ENCODE data around the gene ZMIZ1.

ZMIZ1 gene

GRCh38 chr10:79137826-79138225 is 69.1 kb downstream of the ZMIZ1 start:
- WGBS (ENCODE audit: insufficient coverage), result 0% methylated on average over 11 of the region's 13 CpGs
- peak overlapping the region; percentile 85 to 90 for H3K27ac ChIP-seq (ENCODE audit: insufficient read depth in 1 of 2, low read depth in 1 of 2, low read length in 2 of 2, poor library complexity in 1 of 2, severe bottlenecking in 2 of 2)
- peaks cover 21 to 100% (median 99%) of the 10 kb centered on the region in 4 experiments for H3K4me1 ChIP-seq (ENCODE audit: control extremely low read depth in 1 of 4, control insufficient read depth in 4 of 4, insufficient read depth in 4 of 4, low read length in 3 of 4)
- DNase-seq, result peak; percentile 86 to 98 (median 97)
- peaks cover 4 to 60% (median 29%) of the 10 kb centered on the region in 4 experiments for H3K36me3 ChIP-seq (ENCODE audit: control insufficient read depth in 4 of 4, insufficient read depth in 4 of 4, low read length in 3 of 4)
- H3K27me3 ChIP-seq (replicated peaks in 2 of 5; ENCODE audit: control insufficient read depth in 4 of 5, insufficient read depth in 5 of 5, low read length in 4 of 5), result no peaks in the 10 kb centered on the region
- peak overlapping the region in 4 of 7 experiments; percentile 50 to 68 (median 58) for H3K4me3 ChIP-seq (ENCODE audit: control insufficient read depth in 1 of 7, extremely low read depth in 1 of 7, insufficient read depth in 4 of 7, low read depth in 2 of 7, low read length in 6 of 7)
- H3K9me3 ChIP-seq (ENCODE audit: control extremely low read depth in 1 of 5, control insufficient read depth in 4 of 5, insufficient read depth in 2 of 5, low read depth in 1 of 5, low read length in 4 of 5), result no peaks in the 10 kb centered on the region
- CTCF ChIA-PET, result interaction anchor here (1.0 to 42.3 kb wide), 7 partner anchors 10 to 58 kb away, joined by 3 to 517 read pairs (median 9); no protein-coding TSS in a partner anchor
- POLR2A ChIA-PET, result interaction anchor here (0.6 to 4.7 kb wide), 11 partner anchors 9 to 148 kb away, joined by 3 to 33 read pairs (median 5); no protein-coding TSS in a partner anchor

- peaks cover 4 to 63% (median 29%) of the 10 kb centered on the region in 4 experiments for H3K36me3 ChIP-seq (ENCODE audit: control insufficient read depth in 4 of 4, insufficient read depth in 4 of 4, low read length in 3 of 4)
- peak overlapping the region in 3 of 7 experiments; percentile 42 to 47 (median 43) for H3K4me3 ChIP-seq (ENCODE audit: control insufficient read depth in 1 of 7, extremely low read depth in 1 of 7, insufficient read depth in 4 of 7, low read depth in 2 of 7, low read length in 6 of 7)
- ChIA-PET CTCF (interaction anchor here (0.8 to 42.3 kb wide), 11 partner anchors 10 to 64 kb away, joined by 3 to 517 read pairs (median 6); no protein-coding TSS in a partner anchor), POLR2A (interaction anchor here (0.8 to 4.7 kb wide), 4 partner anchors 12 to 147 kb away, joined by 3 to 33 read pairs (median 4); no protein-coding TSS in a partner anchor)
- peak overlapping the region; percentile 80 to 90 for H3K27ac ChIP-seq (ENCODE audit: insufficient read depth in 1 of 2, low read depth in 1 of 2, low read length in 2 of 2, poor library complexity in 1 of 2, severe bottlenecking in 2 of 2)
- no peaks in the 10 kb centered on the region for H3K9me3 ChIP-seq (ENCODE audit: control extremely low read depth in 1 of 5, control insufficient read depth in 4 of 5, insufficient read depth in 2 of 5, low read depth in 1 of 5, low read length in 4 of 5)
- no peaks in the 10 kb centered on the region for H3K27me3 ChIP-seq (replicated peaks in 2 of 5; ENCODE audit: control insufficient read depth in 4 of 5, insufficient read depth in 5 of 5, low read length in 4 of 5)
- no peak for DNase-seq
- 65% methylated on average over 4 of the region's 5 CpGs for WGBS (ENCODE audit: insufficient coverage)
- peaks cover 21 to 100% (median 99%) of the 10 kb centered on the region in 4 experiments for H3K4me1 ChIP-seq (ENCODE audit: control extremely low read depth in 1 of 4, control insufficient read depth in 4 of 4, insufficient read depth in 4 of 4, low read length in 3 of 4)
Observed at GRCh38 chr10:79138449-79139123, 69.8 kb downstream of the ZMIZ1 start.

GRCh38 chr10:79139124-79139835 is 70.5 kb downstream of the ZMIZ1 start:
- Histone ChIP-seq H3K4me3 (ENCODE audit: control insufficient read depth in 1 of 7, extremely low read depth in 1 of 7, insufficient read depth in 4 of 7, low read depth in 2 of 7, low read length in 6 of 7) (peak overlapping the region in 4 of 7 experiments; percentile 16 to 47 (median 42)), H3K4me1 (ENCODE audit: control extremely low read depth in 1 of 4, control insufficient read depth in 4 of 4, insufficient read depth in 4 of 4, low read length in 3 of 4) (peaks cover 24 to 100% (median 99%) of the 10 kb centered on the region in 4 experiments), H3K27ac (ENCODE audit: insufficient read depth in 1 of 2, low read depth in 1 of 2, low read length in 2 of 2, poor library complexity in 1 of 2, severe bottlenecking in 2 of 2) (peak overlapping the region; percentile 79 to 90), H3K36me3 (ENCODE audit: control insufficient read depth in 4 of 4, insufficient read depth in 4 of 4, low read length in 3 of 4) (peaks cover 4 to 67% (median 36%) of the 10 kb centered on the region in 4 experiments), H3K27me3 (replicated peaks in 2 of 5; ENCODE audit: control insufficient read depth in 4 of 5, insufficient read depth in 5 of 5, low read length in 4 of 5) (no peaks in the 10 kb centered on the region), H3K9me3 (ENCODE audit: control extremely low read depth in 1 of 5, control insufficient read depth in 4 of 5, insufficient read depth in 2 of 5, low read depth in 1 of 5, low read length in 4 of 5) (no peaks in the 10 kb centered on the region)
- peak in 2 of 3 donors; percentile 55 to 62 for DNase-seq
- WGBS (ENCODE audit: insufficient coverage), result 2% methylated on average over 16 of the region's 26 CpGs
- CTCF ChIA-PET, result interaction anchor here (0.8 to 42.3 kb wide), 13 partner anchors 9 to 65 kb away, joined by 3 to 517 read pairs (median 5); no protein-coding TSS in a partner anchor
- POLR2A ChIA-PET, result interaction anchor here (0.8 to 4.7 kb wide), 3 partner anchors 11 to 40 kb away, joined by 3 to 33 read pairs (median 3); no protein-coding TSS in a partner anchor

GRCh38 chr10:79140085-79140793 is 71.5 kb downstream of the ZMIZ1 start:
- peak overlapping the region; percentile 79 to 90 for H3K27ac ChIP-seq (ENCODE audit: insufficient read depth in 1 of 2, low read depth in 1 of 2, low read length in 2 of 2, poor library complexity in 1 of 2, severe bottlenecking in 2 of 2)
- DNase-seq, result peak in 2 of 3 donors; percentile 51 to 58
- ChIA-PET CTCF (interaction anchor here (0.8 to 42.3 kb wide), 8 partner anchors 8 to 61 kb away, joined by 3 to 517 read pairs (median 10); no protein-coding TSS in a partner anchor), POLR2A (interaction anchor here (4.7 kb wide), 1 partner anchor 39 kb away, joined by 33 read pairs; no protein-coding TSS in a partner anchor)
- no peaks in the 10 kb centered on the region for H3K27me3 ChIP-seq (replicated peaks in 2 of 5; ENCODE audit: control insufficient read depth in 4 of 5, insufficient read depth in 5 of 5, low read length in 4 of 5)
- no peaks in the 10 kb centered on the region for H3K9me3 ChIP-seq (ENCODE audit: control extremely low read depth in 1 of 5, control insufficient read depth in 4 of 5, insufficient read depth in 2 of 5, low read depth in 1 of 5, low read length in 4 of 5)
- H3K4me3 ChIP-seq (ENCODE audit: control insufficient read depth in 1 of 7, extremely low read depth in 1 of 7, insufficient read depth in 4 of 7, low read depth in 2 of 7, low read length in 6 of 7), result peak overlapping the region in 1 of 7 experiments; percentile 16
- peaks cover 4 to 65% (median 38%) of the 10 kb centered on the region in 4 experiments for H3K36me3 ChIP-seq (ENCODE audit: control insufficient read depth in 4 of 4, insufficient read depth in 4 of 4, low read length in 3 of 4)
- 53% methylated on average over 6 of the region's 7 CpGs for WGBS (ENCODE audit: insufficient coverage)
- peaks cover 28 to 100% (median 100%) of the 10 kb centered on the region in 4 experiments for H3K4me1 ChIP-seq (ENCODE audit: control extremely low read depth in 1 of 4, control insufficient read depth in 4 of 4, insufficient read depth in 4 of 4, low read length in 3 of 4)

- Histone ChIP-seq H3K27me3 (replicated peaks in 2 of 5; ENCODE audit: control insufficient read depth in 4 of 5, insufficient read depth in 5 of 5, low read length in 4 of 5) (no peaks in the 10 kb centered on the region), H3K36me3 (ENCODE audit: control insufficient read depth in 4 of 4, insufficient read depth in 4 of 4, low read length in 3 of 4) (peaks cover 4 to 63% (median 37%) of the 10 kb centered on the region in 4 experiments), H3K4me3 (ENCODE audit: control insufficient read depth in 1 of 7, extremely low read depth in 1 of 7, insufficient read depth in 4 of 7, low read depth in 2 of 7, low read length in 6 of 7) (peak overlapping the region in 1 of 7 experiments; percentile 25), H3K27ac (ENCODE audit: insufficient read depth in 1 of 2, low read depth in 1 of 2, low read length in 2 of 2, poor library complexity in 1 of 2, severe bottlenecking in 2 of 2) (no peak overlapping the region), H3K4me1 (ENCODE audit: control extremely low read depth in 1 of 4, control insufficient read depth in 4 of 4, insufficient read depth in 4 of 4, low read length in 3 of 4) (peaks cover 30 to 100% (median 100%) of the 10 kb centered on the region in 4 experiments), H3K9me3 (ENCODE audit: control extremely low read depth in 1 of 5, control insufficient read depth in 4 of 5, insufficient read depth in 2 of 5, low read depth in 1 of 5, low read length in 4 of 5) (no peaks in the 10 kb centered on the region)
- 93% methylated on average over 15 of the region's 15 CpGs for WGBS (ENCODE audit: insufficient coverage)
- ChIA-PET CTCF (interaction anchor here (1.2 to 42.3 kb wide), 4 partner anchors 14 to 54 kb away, joined by 3 to 517 read pairs (median 8); no protein-coding TSS in a partner anchor), POLR2A (no interaction called here)
- no peak for DNase-seq
Observed at GRCh38 chr10:79140855-79141254, 72.1 kb downstream of the ZMIZ1 start.

- Histone ChIP-seq H3K4me3 (ENCODE audit: control insufficient read depth in 1 of 7, extremely low read depth in 1 of 7, insufficient read depth in 4 of 7, low read depth in 2 of 7, low read length in 6 of 7) (no peak overlapping the region), H3K4me1 (ENCODE audit: control extremely low read depth in 1 of 4, control insufficient read depth in 4 of 4, insufficient read depth in 4 of 4, low read length in 3 of 4) (peaks cover 25 to 100% (median 100%) of the 10 kb centered on the region in 4 experiments), H3K36me3 (ENCODE audit: control insufficient read depth in 4 of 4, insufficient read depth in 4 of 4, low read length in 3 of 4) (peaks cover 4 to 71% (median 37%) of the 10 kb centered on the region in 4 experiments), H3K27me3 (replicated peaks in 2 of 5; ENCODE audit: control insufficient read depth in 4 of 5, insufficient read depth in 5 of 5, low read length in 4 of 5) (no peaks in the 10 kb centered on the region), H3K27ac (ENCODE audit: insufficient read depth in 1 of 2, low read depth in 1 of 2, low read length in 2 of 2, poor library complexity in 1 of 2, severe bottlenecking in 2 of 2) (peak overlapping the region; percentile 21 to 63), H3K9me3 (ENCODE audit: control extremely low read depth in 1 of 5, control insufficient read depth in 4 of 5, insufficient read depth in 2 of 5, low read depth in 1 of 5, low read length in 4 of 5) (no peaks in the 10 kb centered on the region)
- ChIA-PET POLR2A (no interaction called here), CTCF (interaction anchor here (0.6 to 42.3 kb wide), 9 partner anchors 11 to 68 kb away, joined by 3 to 517 read pairs (median 6); no protein-coding TSS in a partner anchor)
- 92% methylated on average over 8 of the region's 10 CpGs for WGBS (ENCODE audit: insufficient coverage)
- DNase-seq, result no peak
Observed at GRCh38 chr10:79142064-79142491, 73.3 kb downstream of the ZMIZ1 start.

Measured in common myeloid progenitor, CD34-positive (primary cell).